K562 (cell line): ENCODE results near the gene CHRM1. TPM values are rescaled to one million over a fixed set of nuclear protein-coding genes. Genes with fewer than 3 reads are reported as not detected.

Experiments
- ATAC-seq: fragments of 200-7000 bp; cut with Tn5 transposase; 3 replicates; pipeline ENCODE4 v1.9.1; 2020; ENCODE audit warnings: moderate library complexity
- BruUV-seq: library from RNA; stranded (reverse); fragments of 400-500 nt; replicated peaks from 2 replicates; lab custom pipeline; 2021; lab: Mats Ljungman, UMichigan
- CTCF ChIA-PET: fragments of 300-600 bp; formaldehyde crosslinking; extraction: SDS; loops from one replicate; lab custom pipeline; 2021; ENCODE audit warnings: low intra/inter-chr PET ratio; lab: Yijun Ruan, JAX
- POLR2A ChIA-PET: fragments of 300-600, 350-650 bp; sonication (Branson Sonifier 250); formaldehyde crosslinking; extraction: SDS; loops from one replicate; lab custom pipeline; 2021; ENCODE audit warnings: antibody characterized with exemption, inconsistent platforms; lab: Yijun Ruan, JAX
- DNase-seq, 4 experiments: peaks; one replicate each; pipeline versions ENCODE4 v3.0.0 to v3.0.0-alpha.2; 2011 to 2018; ENCODE audit warnings: low spot score in 3 of 4, mixed read lengths in 3 of 4; ENCODE audit errors: extremely low read depth in 1 of 4
- FAIRE-seq: peaks from 2 replicates; lab custom pipeline; 2011; peaks lifted over from hg19 to GRCh38; lab: Jason Lieb, UNC
- H2AFZ ChIP-seq: 2 replicates; pipeline ENCODE4 v1.6.0; 2011; ENCODE audit warnings: low read depth, low read length, control low read depth, inconsistent platforms
- H3K27ac ChIP-seq: fragments of 200-600 bp; 3 replicates; pipeline ENCODE4 v1.8.0; 2011; ENCODE audit warnings: low read depth, mild to moderate bottlenecking, control low read depth, inconsistent platforms, low read length, moderate library complexity, mixed read lengths; ENCODE audit errors: extremely low read depth
- H3K27me3 ChIP-seq, 2 experiments: fragments of 300-600 bp in 1 of 2; 2 replicates in 1 of 2; 3 replicates in 1 of 2; pipeline versions ENCODE4 v1.6.0 to v1.8.0; 2011; ENCODE audit warnings: inconsistent platforms in 2 of 2, low read length in 2 of 2, mild to moderate bottlenecking in 1 of 2, mixed read lengths in 1 of 2, moderate library complexity in 1 of 2; ENCODE audit not compliant: control insufficient read depth in 2 of 2, insufficient read depth in 2 of 2
- H3K36me3 ChIP-seq: fragments of 300-600 bp; 3 replicates; pipeline ENCODE4 v1.8.0; 2011; ENCODE audit warnings: mild to moderate bottlenecking, low read length, inconsistent platforms; ENCODE audit not compliant: control insufficient read depth, insufficient read depth
- H3K4me1 ChIP-seq, 2 experiments: fragments of 200-600 bp in 1 of 2; replicated peaks in 1 of 2; 2 replicates in 1 of 2; 3 replicates in 1 of 2; pipeline versions ENCODE4 v1.5.1 to v1.8.0; 2011; ENCODE audit warnings: inconsistent platforms in 2 of 2, low read length in 2 of 2, mild to moderate bottlenecking in 1 of 2, mixed read lengths in 1 of 2, moderate library complexity in 1 of 2; ENCODE audit not compliant: control insufficient read depth in 2 of 2, insufficient read depth in 2 of 2
- H3K4me2 ChIP-seq: 2 replicates; pipeline ENCODE4 v1.6.1; 2011; ENCODE audit warnings: low read length, control low read depth, inconsistent platforms, mixed read lengths; ENCODE audit not compliant: insufficient read depth
- H3K4me3 ChIP-seq: fragments of 200-600 bp; sonication (generic), shearing (Covaris generic); 2 replicates; pipeline ENCODE4 v1.5.1; 2016; ENCODE audit warnings: control low read depth, inconsistent platforms
- H3K79me2 ChIP-seq: fragments of 200-600 bp; 3 replicates; pipeline ENCODE4 v1.8.0; 2011; ENCODE audit warnings: low read length, inconsistent platforms; ENCODE audit not compliant: control insufficient read depth, insufficient read depth
- H3K9ac ChIP-seq, 2 experiments: 2 replicates each; pipeline versions ENCODE4 v1.6.0 to v1.6.1; 2011; ENCODE audit warnings: low read depth in 2 of 2, low read length in 2 of 2, control low read depth in 1 of 2, inconsistent platforms in 1 of 2, mild to moderate bottlenecking in 1 of 2, mixed read lengths in 1 of 2; ENCODE audit not compliant: insufficient read depth in 1 of 2
- H3K9me1 ChIP-seq: one replicate; pipeline ENCODE4 v1.6.0; 2011; ENCODE audit warnings: inconsistent platforms, mild to moderate bottlenecking, low read length, moderate library complexity; ENCODE audit not compliant: control insufficient read depth, insufficient read depth
- H3K9me3 ChIP-seq: replicated peaks from 2 replicates; pipeline ENCODE4 v1.5.1; 2011; ENCODE audit warnings: low read depth, low read length, inconsistent platforms; ENCODE audit not compliant: control insufficient read depth, insufficient read depth
- H4K20me1 ChIP-seq: replicated peaks from 2 replicates; pipeline ENCODE4 v1.6.1; 2011; ENCODE audit warnings: low read length, inconsistent platforms, mixed read lengths; ENCODE audit not compliant: control insufficient read depth, insufficient read depth
- ATF7 ChIP-seq: fragments of 450-650 bp; IDR thresholded peaks from 2 replicates; pipeline ENCODE4 v1.7.1; 2014; ENCODE audit warnings: mild to moderate bottlenecking, moderate library complexity
- HIVEP1 ChIP-seq: fragments of 250-450 bp; sonication (Bioruptor Pico); IDR thresholded peaks from 2 replicates; pipeline ENCODE4 v1.4.0; 2020; ENCODE audit warnings: mild to moderate bottlenecking
- IRF9 ChIP-seq: fragments of 450-650 bp; IDR thresholded peaks from 2 replicates; pipeline ENCODE4 v1.6.1; 2016; ENCODE audit warnings: missing biosample characterization, missing genetic modification characterization
- KLF1 ChIP-seq: fragments of 450-650 bp; IDR thresholded peaks from 2 replicates; pipeline ENCODE4 v1.6.1; 2016; ENCODE audit warnings: missing genetic modification characterization, missing compliant biosample characterization
- L3MBTL2 ChIP-seq: fragments of 450-650 bp; IDR thresholded peaks from 2 replicates; pipeline ENCODE4 v1.6.1; 2016; ENCODE audit warnings: mild to moderate bottlenecking, moderate library complexity
- NFIC ChIP-seq: fragments of 450-650 bp; IDR thresholded peaks from 2 replicates; pipeline ENCODE4 v1.6.1; 2017; ENCODE audit warnings: mild to moderate bottlenecking, inconsistent platforms
- NR2C2 ChIP-seq, 2 experiments: fragments of 200-800 bp in 1 of 2; sonication (Bioruptor generic) in 1 of 2; sonication (generic) in 1 of 2; formaldehyde crosslinking in 1 of 2; IDR thresholded peaks; 2 replicates each; pipeline versions ENCODE4 v1.6.1 to v1.8.0; 2016 to 2022; ENCODE audit warnings: mild to moderate bottlenecking in 1 of 2, missing compliant biosample characterization in 1 of 2, missing genetic modification characterization in 1 of 2, missing genetic modification reagents in 1 of 2
- PPARD ChIP-seq: fragments of 250-450 bp; sonication (Bioruptor Pico); IDR thresholded peaks from 2 replicates; pipeline ENCODE4 v1.8.0; 2022; ENCODE audit warnings: inconsistent platforms, mild to moderate bottlenecking, moderate library complexity
- SP2 ChIP-seq: IDR thresholded peaks from 2 replicates; pipeline ENCODE4 v1.6.1; 2011; ENCODE audit warnings: mild to moderate bottlenecking, low read depth, low read length, moderate library complexity; ENCODE audit not compliant: poor library complexity, severe bottlenecking; ENCODE audit errors: extremely low read depth
- SREBF2 ChIP-seq: sonication (generic); formaldehyde crosslinking; IDR thresholded peaks from 2 replicates; pipeline ENCODE4 v1.4.0; 2020; ENCODE audit warnings: mild to moderate bottlenecking, missing genetic modification reagents
- TEAD2 ChIP-seq: fragments of 450-650 bp; IDR thresholded peaks from 2 replicates; pipeline ENCODE4 v1.6.1; 2016; ENCODE audit warnings: missing genetic modification characterization, control low read depth, missing compliant biosample characterization
- ZBTB17 ChIP-seq: fragments of 450-650 bp; formaldehyde crosslinking; IDR thresholded peaks from 2 replicates; pipeline ENCODE4 v1.4.0; 2020; ENCODE audit warnings: mild to moderate bottlenecking
- ZBTB43 ChIP-seq: sonication (generic); formaldehyde crosslinking; IDR thresholded peaks from 2 replicates; pipeline ENCODE4 v1.8.0; 2023; ENCODE audit warnings: mild to moderate bottlenecking, missing genetic modification reagents
- WGBS: fragments of 100-300 bp; shearing (Covaris generic); methylation state at CpG from one replicate; pipeline ENCODE4 v1.1.6; 2016; ENCODE audit warnings: low coverage, mixed read lengths; ENCODE audit not compliant: insufficient coverage; ENCODE audit errors: missing lambda C conversion rate; 5-methylcytosine and 5-hydroxymethylcytosine counted together
- in situ Hi-C: fragments of 300-500 bp; cut with MboI; formaldehyde crosslinking; loops from 4 replicates; pipeline ENCODE4 v1.15.0; 2018; ENCODE audit warnings: inconsistent platforms, mixed read lengths
- intact Hi-C: fragments of 100-400 bp; cut with micrococcal nuclease; formaldehyde crosslinking; loops from 2 replicates; pipeline ENCODE4 v1.14.2; 2022
- polyA plus RNA-seq, 8 experiments: library from polyadenylated mRNA; depleted of rRNA in 4 of 8; stranded (reverse) in 5 of 8; unstranded in 3 of 8; fragments of >200 nt; fragmentation: Nextera tagmentation in 2 of 8; fragmentation: Illumina TruSeq in 1 of 8; extraction: Ambion mirVana in 2 of 8; extraction: Trizol in 1 of 8; gene quantifications; 2 replicates each; pipeline versions ENCODE4 v1.2.1 to v1.2.3, GENCODE V29; 2011 to 2014; ENCODE audit warnings: inconsistent platforms in 1 of 8, missing spikeins in 1 of 8
- total RNA-seq, 7 experiments: library from RNA; depleted of rRNA in 6 of 7; stranded (reverse); fragments of >200 nt in 6 of 7; fragmentation: Illumina TruSeq in 2 of 7; extraction: Trizol in 2 of 7; gene quantifications; 2 replicates each; pipeline versions ENCODE4 v1.2.1 to v1.2.3, GENCODE V29; 2011 to 2021; ENCODE audit warnings: low replicate concordance in 1 of 7

Gene CHRM1
- total and polyA plus RNA-seq, 9 of the 15 experiments (the other 6 are each of a cell fraction or from before 2014, with no cell fraction given) = not detected

GRCh38 chr11:62962391-62962790 lies 41.2 kb upstream of the CHRM1 start:
- TF ChIP-seq TEAD2 (no peak), SP2 (no peak), SREBF2 (CRISPR knock-in tag) (no peak)
- Histone ChIP-seq H2AFZ (no peak overlapping the region), H3K27me3 (peaks cover 0 to 4% of the 10 kb centered on the region in 2 experiments; a peak in 1 of 5 replicates), H3K4me1 (peaks cover 0 to 3% of the 10 kb centered on the region in 2 experiments; a peak in 1 of 5 replicates), H3K9me1 (no peaks in the 10 kb centered on the region), H3K4me2 (no peak overlapping the region), H3K36me3 (no peaks in the 10 kb centered on the region), H3K27ac (no peak overlapping the region), H3K79me2 (no peaks in the 10 kb centered on the region), H3K9me3 (no peaks in the 10 kb centered on the region; the same call in 1 of the 2 replicates), H3K9ac (no peak overlapping the region), H4K20me1 (no peaks in the 10 kb centered on the region; the same call in 1 of the 2 replicates), H3K4me3 (no peak overlapping the region)
- in situ Hi-C loops = no loop called here
- ATAC-seq (no peak), FAIRE-seq (no peak), DNase-seq (no peak)
- BruUV-seq = no TSS peak
- ChIA-PET POLR2A (interaction anchor here (0.6 kb wide), 3 partner anchors 20 to 1223 kb away, joined by 3 to 5 read pairs (median 4); no protein-coding TSS in a partner anchor), CTCF (no interaction called here)
- intact Hi-C loops = no loop called here
- WGBS = 5% methylated on average over 2 of the region's 3 CpGs

- intact Hi-C loops (no loop called here), in situ Hi-C loops (no loop called here)
- POLR2A ChIA-PET = interaction anchor here (0.5 kb wide), 1 partner anchor 39 kb away, joined by 4 read pairs; no protein-coding TSS in a partner anchor
- H3K79me2 ChIP-seq = no peaks in the 10 kb centered on the region
- H4K20me1 ChIP-seq = no peaks in the 10 kb centered on the region; the same call in 1 of the 2 replicates
- WGBS = 8% methylated on average over 4 of the region's 4 CpGs
- peaks cover 0 to 3% of the 10 kb centered on the region in 2 experiments; a peak in 1 of 5 replicates for H3K4me1 ChIP-seq
- peaks cover 8 to 11% of the 10 kb centered on the region in 2 experiments; a peak in 3 of 5 replicates for H3K27me3 ChIP-seq
- H3K9me1 ChIP-seq = no peaks in the 10 kb centered on the region
- FAIRE-seq (no peak), ATAC-seq (no peak; the same call in 2 of the 3 replicates), DNase-seq (no peak)
- no peaks in the 10 kb centered on the region for H3K36me3 ChIP-seq
- H2AFZ ChIP-seq = no peak overlapping the region
- no peak overlapping the region for H3K4me3 ChIP-seq
- no peak overlapping the region for H3K27ac ChIP-seq
- BruUV-seq = no TSS peak
- no peak overlapping the region for H3K4me2 ChIP-seq
- CTCF ChIA-PET = no interaction called here
- no peaks in the 10 kb centered on the region for H3K9me3 ChIP-seq
- no peak overlapping the region; a peak in 1 of 4 replicates for H3K9ac ChIP-seq
- TF ChIP-seq ZBTB17 (CRISPR knock-in tag) (no peak), NFIC (no peak), HIVEP1 (CRISPR knock-in tag) (no peak), KLF1 (tag) (peak; percentile 67; the same call in 1 of the 2 replicates), L3MBTL2 (peak; percentile 84), NR2C2 (CRISPR knock-in tag; IDR thresholded peaks at IDR 0.05) (no peak), NR2C2 (tag; IDR thresholded peaks at IDR 0.05) (0 out of 2 replicates have a peak, but pooled peaks have one; percentile 16), IRF9 (tag) (no peak), ATF7 (no peak), ZBTB43 (no peak), PPARD (CRISPR knock-in tag) (no peak)
Observed at GRCh38 chr11:62961017-62961570, 39.9 kb upstream of the CHRM1 start.
